Stimulated activated CD4-positive, alpha-beta T cell treated with anti-CD3 and anti-CD28 coated beads, Interleukin-1b, Interleukin-23, amount 100 ng/mL, for 24 hours (primary cell): ENCODE data around the gene SULT1A3.
"Not testable (repeated sequence)": the region's sequence is repeated elsewhere in the genome, so short reads cannot be mapped to it uniquely, and the experiment has no call there.

Experiments
- DNase-seq, 4 experiments: peaks; one replicate each; pipeline ENCODE4 v3.0.0-alpha.2; 2020; ENCODE audit warnings: low read depth in 4 of 4, low spot score in 1 of 4

The SULT1A3 gene

GRCh38 chr16:30199049-30199448 lies at the start of gene SULT1A3:
Gene SULT1A3 (plus strand): TSS chr16:30199255. CDS start chr16:30200729, 1,474 bp downstream.
- DNase-seq: not testable (repeated sequence)

- DNase-seq: no peak
These were observed 48.0 kb upstream of the SULT1A3 start for GRCh38 chr16:30151091-30151490.

GRCh38 chr16:30152517-30152916 lies 46.5 kb upstream of the SULT1A3 start:
- no peak for DNase-seq

- DNase-seq: no peak
These were observed 43.9 kb upstream of the SULT1A3 start for GRCh38 chr16:30155188-30155587.

- no peak for DNase-seq
These were observed 41.8 kb upstream of the SULT1A3 start for GRCh38 chr16:30157214-30157613.

- DNase-seq: no peak
These were observed 35.5 kb upstream of the SULT1A3 start for GRCh38 chr16:30163538-30163937.

GRCh38 chr16:30166202-30166902 lies 32.7 kb upstream of the SULT1A3 start:
- no peak for DNase-seq

GRCh38 chr16:30168746-30169145 lies 30.3 kb upstream of the SULT1A3 start:
- not testable (repeated sequence) for DNase-seq

- DNase-seq: not testable (repeated sequence)
These were observed 29.6 kb upstream of the SULT1A3 start for GRCh38 chr16:30169416-30169815.

GRCh38 chr16:30170145-30170544 lies 28.9 kb upstream of the SULT1A3 start:
- not testable (repeated sequence) for DNase-seq

- DNase-seq: no peak
These were observed 26.0 kb upstream of the SULT1A3 start for GRCh38 chr16:30173054-30173453.

GRCh38 chr16:30176876-30177275 lies 22.2 kb upstream of the SULT1A3 start:
- DNase-seq: not testable (repeated sequence)

GRCh38 chr16:30179195-30179594 lies 19.9 kb upstream of the SULT1A3 start:
- no peak for DNase-seq

- no peak for DNase-seq
These were observed 19.1 kb upstream of the SULT1A3 start for GRCh38 chr16:30179931-30180330.

GRCh38 chr16:30180741-30181140 lies 18.3 kb upstream of the SULT1A3 start:
- no peak for DNase-seq

- DNase-seq: peak; percentile 61 to 81 (median 72)
These were observed 15.6 kb upstream of the SULT1A3 start, which contains the start of gene CORO1A for GRCh38 chr16:30183233-30184095. Gene CORO1A (plus strand): TSS chr16:30183602. CDS start chr16:30185210, 1,608 bp downstream.

GRCh38 chr16:30184096-30184890 lies 14.8 kb upstream of the SULT1A3 start:
- DNase-seq: peak; percentile 26 to 59 (median 28)

- DNase-seq: peak in 1 of 4 experiments; percentile 15
These were observed 14.0 kb upstream of the SULT1A3 start for GRCh38 chr16:30184891-30185682.

- peak; percentile 33 to 75 (median 52) for DNase-seq
These were observed 13.2 kb upstream of the SULT1A3 start for GRCh38 chr16:30185683-30186421.

- DNase-seq: peak in 1 of 4 experiments; percentile 13
These were observed 12.6 kb upstream of the SULT1A3 start for GRCh38 chr16:30186444-30186781.
